Esophagus squamous epithelium (tissue), 4 donors: ENCODE results near the gene TULP4.

Experiments used
- CTCF ChIP-seq, 6 experiments: fragments of 450-650 bp in 4 of 6; fragments of 200-600 bp in 2 of 6; sonication (generic) in 2 of 6; IDR thresholded peaks; one replicate each; pipeline ENCODE4 v1.5.1; 2016 to 2019; ENCODE audit warnings: antibody characterized with exemption in 6 of 6, mild to moderate bottlenecking in 4 of 6, moderate library complexity in 4 of 6
- POLR2A ChIP-seq, 4 donors: fragments of 450-650 bp; IDR thresholded peaks; one replicate each; pipeline ENCODE4 v1.6.1; 2017; ENCODE audit warnings: antibody characterized with exemption in 4 of 4, mild to moderate bottlenecking in 4 of 4, moderate library complexity in 3 of 4

GRCh38 chr6:158468666-158469065 lies 156.4 kb downstream of the TULP4 start:
- TF ChIP-seq CTCF (IDR thresholded peaks at IDR 0.05) (peak in 1 of 6 experiments; percentile 24), POLR2A (IDR thresholded peaks at IDR 0.05) (no peak)
